Trophoblast cell (in vitro differentiated cells and primary cell): ENCODE measurements around the gene CSNK1A1L.

ENCODE experiments used
- DNase-seq, 2 donors: peaks; one replicate each; pipeline ENCODE4 v3.0.0-alpha.2; 2016
- H2AFZ ChIP-seq: 2 replicates; pipeline ENCODE4 v1.6.1; 2013; ENCODE audit warnings: low read length, moderate library complexity, mild to moderate bottlenecking; ENCODE audit not compliant: insufficient read depth, poor library complexity
- H2AK5ac ChIP-seq: 2 replicates; pipeline ENCODE4 v1.6.1; 2013; ENCODE audit warnings: mild to moderate bottlenecking, low read length
- H2BK120ac ChIP-seq: 2 replicates; pipeline ENCODE4 v1.6.1; 2013; ENCODE audit warnings: low read length, mild to moderate bottlenecking, moderate library complexity; ENCODE audit not compliant: insufficient read depth, poor library complexity
- H2BK12ac ChIP-seq: 2 replicates; pipeline ENCODE4 v1.6.1; 2013; ENCODE audit warnings: mild to moderate bottlenecking, low read length, moderate library complexity
- H2BK5ac ChIP-seq: 2 replicates; pipeline ENCODE4 v1.6.1; 2013; ENCODE audit warnings: low read length, low read depth, moderate library complexity, mild to moderate bottlenecking; ENCODE audit not compliant: poor library complexity
- H3K14ac ChIP-seq: 2 replicates; pipeline ENCODE4 v1.6.1; 2013; ENCODE audit warnings: mild to moderate bottlenecking, low read length
- H3K18ac ChIP-seq: 2 replicates; pipeline ENCODE4 v1.6.1; 2013; ENCODE audit warnings: mild to moderate bottlenecking, low read length
- H3K23ac ChIP-seq: 2 replicates; pipeline ENCODE4 v1.6.1; 2013; ENCODE audit warnings: low read length
- H3K27ac ChIP-seq: 2 replicates; pipeline ENCODE4 v1.5.1; 2013; ENCODE audit warnings: low read depth, mild to moderate bottlenecking, inconsistent platforms, low read length, moderate library complexity
- H3K27me3 ChIP-seq: 2 replicates; pipeline ENCODE4 v1.6.1; 2013; ENCODE audit warnings: inconsistent platforms, mild to moderate bottlenecking, low read length, moderate library complexity; ENCODE audit not compliant: insufficient read depth
- H3K36me3 ChIP-seq, 2 experiments: 1 replicate in 1 of 2; 2 replicates in 1 of 2; pipeline ENCODE4 v1.6.1; 2013; ENCODE audit warnings: low read length in 2 of 2, mild to moderate bottlenecking in 2 of 2, moderate library complexity in 1 of 2; ENCODE audit not compliant: insufficient read depth in 2 of 2, control insufficient read depth in 1 of 2
- H3K4ac ChIP-seq: 2 replicates; pipeline ENCODE4 v1.6.1; 2013; ENCODE audit warnings: low read depth, mild to moderate bottlenecking, low read length, moderate library complexity
- H3K4me1 ChIP-seq, 2 experiments: 1 replicate in 1 of 2; 2 replicates in 1 of 2; pipeline ENCODE4 v1.6.1; 2013; ENCODE audit warnings: low read length in 2 of 2, mild to moderate bottlenecking in 2 of 2, moderate library complexity in 1 of 2; ENCODE audit not compliant: insufficient read depth in 2 of 2, control insufficient read depth in 1 of 2
- H3K4me2 ChIP-seq: 2 replicates; pipeline ENCODE4 v1.6.1; 2013; ENCODE audit warnings: inconsistent platforms, mild to moderate bottlenecking, low read length, moderate library complexity
- H3K4me3 ChIP-seq: 2 replicates; pipeline ENCODE4 v1.5.1; 2013; ENCODE audit warnings: mild to moderate bottlenecking, low read depth, low read length, inconsistent platforms
- H3K79me1 ChIP-seq: one replicate; pipeline ENCODE4 v1.6.1; 2013; ENCODE audit warnings: low read length
- H3K79me2 ChIP-seq: 2 replicates; pipeline ENCODE4 v1.6.1; 2013; ENCODE audit warnings: low read length, mild to moderate bottlenecking; ENCODE audit not compliant: control insufficient read depth, insufficient read depth, poor library complexity
- H3K9ac ChIP-seq: 2 replicates; pipeline ENCODE4 v1.6.1; 2013; ENCODE audit warnings: mild to moderate bottlenecking, low read length
- H3K9me3 ChIP-seq: 2 replicates; pipeline ENCODE4 v1.6.1; 2013; ENCODE audit warnings: low read depth, mild to moderate bottlenecking, control low read depth, inconsistent platforms, low read length; ENCODE audit not compliant: insufficient read depth
- H4K12ac ChIP-seq: 2 replicates; pipeline ENCODE4 v1.6.1; 2013; ENCODE audit warnings: low read depth, mild to moderate bottlenecking, low read length, moderate library complexity
- H4K8ac ChIP-seq: 2 replicates; pipeline ENCODE4 v1.6.1; 2013; ENCODE audit warnings: low read depth, mild to moderate bottlenecking, low read length, moderate library complexity
- H4K91ac ChIP-seq: one replicate; pipeline ENCODE4 v1.6.1; 2013; ENCODE audit warnings: low read depth, mild to moderate bottlenecking, low read length, moderate library complexity
- WGBS: extraction: QIAGEN DNeasy Blood & Tissue Kit; methylation state at CpG from one replicate; pipeline ENCODE4 v1.1.7; 2013; ENCODE audit warnings: missing lambda C conversion rate; ENCODE audit not compliant: insufficient read length, insufficient coverage; ENCODE audit errors: extremely low coverage; 5-methylcytosine and 5-hydroxymethylcytosine counted together

The CSNK1A1L gene

DNA sequence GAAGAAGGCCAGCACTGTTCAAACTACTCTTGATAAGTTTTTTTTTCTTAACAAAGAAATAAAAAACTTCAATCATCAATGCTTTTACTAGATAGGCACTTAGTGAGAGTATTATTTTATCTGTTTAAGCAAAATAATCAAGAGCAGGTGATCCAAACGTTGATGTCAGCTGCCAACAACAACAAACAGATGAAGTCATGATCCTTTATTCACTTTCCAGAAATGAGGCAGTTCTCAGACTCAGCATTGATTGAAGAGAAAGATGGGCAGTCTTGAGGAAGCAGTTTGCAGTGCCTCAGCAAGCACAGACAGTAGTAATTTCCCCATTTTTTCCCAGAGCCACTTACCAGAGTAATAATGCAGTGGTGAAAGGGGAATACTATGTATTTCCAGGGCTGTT lies 38.4 kb upstream of the CSNK1A1L start:
- Histone ChIP-seq H3K4me3 (no peak overlapping the region), H3K9me3 (no peaks in the 10 kb centered on the region), H3K27me3 (no peaks in the 10 kb centered on the region), H3K4me2 (no peak overlapping the region), H2BK12ac (no peak overlapping the region), H3K4me1 (no peaks in the 10 kb centered on the region), H3K23ac (no peak overlapping the region), H3K4ac (no peak overlapping the region), H2BK120ac (no peak overlapping the region), H4K8ac (no peak overlapping the region), H4K12ac (no peak overlapping the region), H2AK5ac (no peak overlapping the region), H3K14ac (no peak overlapping the region), H3K9ac (no peak overlapping the region), H4K91ac (no peak overlapping the region), H2AFZ (no peak overlapping the region), H3K18ac (no peak overlapping the region), H3K79me2 (no peaks in the 10 kb centered on the region), H2BK5ac (no peak overlapping the region), H3K27ac (no peak overlapping the region), H3K36me3 (no peaks in the 10 kb centered on the region), H3K79me1 (no peaks in the 10 kb centered on the region)
- WGBS: no CpG with 5 or more reads among the region's 1 CpG
- no peak for DNase-seq

DNA sequence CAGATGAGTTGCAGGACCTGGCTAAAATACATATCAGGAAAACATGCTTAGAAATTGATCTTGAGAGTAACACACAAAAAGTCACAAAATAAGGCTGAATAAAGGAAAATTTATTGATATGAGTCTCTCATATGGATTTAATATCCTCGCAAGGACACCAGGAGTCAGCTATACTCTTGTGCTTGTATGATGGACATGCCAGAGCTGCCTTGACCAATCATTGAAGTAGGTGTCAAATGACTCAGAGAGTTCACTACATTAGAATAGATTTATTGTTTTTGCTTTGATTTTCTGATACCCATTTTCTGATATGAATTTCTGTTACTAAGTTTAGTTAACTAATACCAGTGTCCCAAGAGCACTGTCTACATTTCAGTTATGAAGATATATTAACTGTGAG lies 37.4 kb upstream of the CSNK1A1L start:
- H3K4me1 ChIP-seq: no peaks in the 10 kb centered on the region
- H3K27ac ChIP-seq: no peak overlapping the region
- no peak overlapping the region for H3K4ac ChIP-seq
- H3K79me1 ChIP-seq: no peaks in the 10 kb centered on the region
- H2AFZ ChIP-seq: no peak overlapping the region
- H2AK5ac ChIP-seq: no peak overlapping the region
- no peak overlapping the region for H3K14ac ChIP-seq
- no peaks in the 10 kb centered on the region for H3K36me3 ChIP-seq
- H4K12ac ChIP-seq: no peak overlapping the region
- H3K27me3 ChIP-seq: no peaks in the 10 kb centered on the region
- no peaks in the 10 kb centered on the region for H3K79me2 ChIP-seq
- H3K4me2 ChIP-seq: no peak overlapping the region
- H4K91ac ChIP-seq: no peak overlapping the region
- H4K8ac ChIP-seq: no peak overlapping the region
- H3K23ac ChIP-seq: no peak overlapping the region
- no peak overlapping the region for H3K18ac ChIP-seq
- H3K9me3 ChIP-seq: no peaks in the 10 kb centered on the region
- DNase-seq: no peak
- whole genome bisulfite sequencing: no CpG with 5 or more reads among the region's 1 CpG
- H3K9ac ChIP-seq: no peak overlapping the region
- no peak overlapping the region for H2BK5ac ChIP-seq
- H3K4me3 ChIP-seq: no peak overlapping the region
- H2BK120ac ChIP-seq: no peak overlapping the region
- H2BK12ac ChIP-seq: no peak overlapping the region

DNA sequence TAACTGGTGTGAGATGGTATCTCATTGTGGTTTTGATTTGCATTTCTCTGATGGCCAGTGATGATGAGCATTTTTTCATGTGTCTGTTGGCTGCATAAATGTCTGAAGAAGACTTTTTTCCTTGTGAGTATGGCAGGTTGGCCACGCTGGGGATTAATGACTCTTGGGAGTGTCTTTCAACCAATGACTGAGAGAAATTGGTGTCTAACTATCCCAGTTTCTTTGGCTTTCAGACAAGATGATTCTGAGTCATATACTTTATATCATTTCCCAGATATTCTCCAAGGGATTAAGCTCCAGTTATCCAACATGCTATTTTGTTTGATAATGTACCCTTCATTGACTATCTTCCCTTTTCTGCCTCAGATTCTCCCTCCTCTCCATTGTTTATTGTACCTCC lies 35.5 kb upstream of the CSNK1A1L start:
- H3K4me3 ChIP-seq: no peak overlapping the region

DNA sequence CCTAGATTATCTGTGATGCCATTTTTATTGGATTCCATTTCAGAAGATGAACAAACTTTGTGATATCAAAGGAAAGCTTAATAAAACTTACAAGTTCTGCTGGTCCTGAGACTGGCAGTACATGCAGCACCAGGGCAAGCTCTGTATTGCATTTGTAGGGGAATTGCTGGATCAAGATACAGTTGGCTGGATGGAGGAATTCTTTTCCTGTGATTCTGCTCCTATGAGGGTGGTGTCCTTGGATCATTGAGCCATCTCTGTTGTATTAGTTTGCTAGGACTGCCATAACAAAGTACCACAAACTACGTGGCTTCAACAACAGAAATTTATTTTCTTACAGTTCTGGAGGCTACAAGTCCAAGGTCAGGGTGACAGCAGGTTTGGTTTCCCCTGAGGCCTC lies 33.9 kb upstream of the CSNK1A1L start:
- Histone ChIP-seq H2BK12ac (no peak overlapping the region), H2AFZ (no peak overlapping the region), H2BK5ac (no peak overlapping the region), H3K14ac (no peak overlapping the region), H3K4me3 (no peak overlapping the region), H3K9ac (no peak overlapping the region), H2AK5ac (no peak overlapping the region), H2BK120ac (no peak overlapping the region), H3K4ac (no peak overlapping the region), H3K18ac (no peak overlapping the region), H3K4me2 (no peak overlapping the region), H3K4me1 (no peaks in the 10 kb centered on the region), H3K27me3 (no peaks in the 10 kb centered on the region), H4K8ac (no peak overlapping the region), H4K12ac (no peak overlapping the region), H3K9me3 (no peaks in the 10 kb centered on the region), H3K23ac (no peak overlapping the region), H3K27ac (no peak overlapping the region), H3K79me2 (no peaks in the 10 kb centered on the region), H4K91ac (no peak overlapping the region), H3K36me3 (no peaks in the 10 kb centered on the region), H3K79me1 (no peaks in the 10 kb centered on the region)
- WGBS: no CpG with 5 or more reads among the region's 1 CpG
- no peak for DNase-seq

More for the DNA sequence above, 35.5 kb upstream of the CSNK1A1L start:
- no peaks in the 10 kb centered on the region for H3K36me3 ChIP-seq
- H3K79me2 ChIP-seq: no peaks in the 10 kb centered on the region
- no peak overlapping the region for H3K23ac ChIP-seq
- WGBS: no CpG with 5 or more reads among the region's 1 CpG
- H3K79me1 ChIP-seq: no peaks in the 10 kb centered on the region
- H3K27me3 ChIP-seq: no peaks in the 10 kb centered on the region
- no peak overlapping the region for H3K27ac ChIP-seq
- H3K14ac ChIP-seq: no peak overlapping the region
- no peak overlapping the region for H3K18ac ChIP-seq
- no peak overlapping the region for H4K12ac ChIP-seq
- H2BK120ac ChIP-seq: no peak overlapping the region
- DNase-seq: no peak
- no peak overlapping the region for H3K9ac ChIP-seq
- no peak overlapping the region for H2AK5ac ChIP-seq
- no peak overlapping the region for H2BK5ac ChIP-seq
- H3K4me1 ChIP-seq: no peaks in the 10 kb centered on the region
- no peak overlapping the region for H3K4ac ChIP-seq
- no peak overlapping the region for H4K8ac ChIP-seq
- no peak overlapping the region for H2BK12ac ChIP-seq
- H3K9me3 ChIP-seq: no peaks in the 10 kb centered on the region
- no peak overlapping the region for H2AFZ ChIP-seq
- H4K91ac ChIP-seq: no peak overlapping the region
- no peak overlapping the region for H3K4me2 ChIP-seq
